SKM-1 treated with dmso at 0.1 percent for 144 hours (cell line): ENCODE results near the gene METAP1.
"Not testable (repeated sequence)": the region's sequence is repeated elsewhere in the genome, so short reads cannot be mapped to it uniquely, and the experiment has no call there.

Experiments used
- DNase-seq: peaks from one replicate; lab custom pipeline; 2025; ENCODE audit not compliant: unreplicated experiment; lab: John Stamatoyannopoulos, UW

The METAP1 gene

DNA sequence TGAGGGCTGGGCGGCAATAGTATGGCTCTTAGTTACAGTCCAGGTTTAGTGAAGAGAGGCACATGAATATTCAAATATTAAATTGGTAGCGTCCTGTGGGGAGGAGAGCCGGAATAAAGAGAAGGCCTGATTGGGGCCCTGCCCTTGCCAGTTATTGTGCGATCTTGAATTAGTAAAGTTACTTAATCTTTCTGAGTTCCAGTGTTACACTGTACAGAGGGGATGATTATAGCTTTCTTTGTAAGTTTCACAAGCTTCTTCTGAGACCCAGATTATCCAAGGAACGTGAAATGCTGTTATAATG lies 1.2 kb downstream of the METAP1 start:
- DNase-seq = no peak

DNA sequence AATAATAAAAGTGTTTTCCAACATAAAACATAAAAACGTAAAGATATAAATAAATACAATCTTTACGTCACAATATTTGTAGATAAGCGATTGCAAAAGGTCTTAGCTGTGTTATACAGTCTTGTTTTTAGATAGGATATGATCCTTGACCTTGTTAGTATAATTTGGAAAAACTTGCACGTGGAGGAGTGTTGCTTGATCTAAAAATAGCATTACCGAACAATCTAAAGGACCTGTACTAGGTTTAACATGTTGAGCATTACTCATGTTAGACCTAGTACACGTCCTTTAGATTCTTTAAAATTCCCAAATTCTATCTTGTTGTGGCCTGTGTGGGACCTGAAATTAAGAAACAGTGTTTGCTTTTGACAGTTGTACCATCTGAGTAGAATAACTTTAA lies 1.6 kb downstream of the METAP1 start:
- DNase-seq = no peak

DNA sequence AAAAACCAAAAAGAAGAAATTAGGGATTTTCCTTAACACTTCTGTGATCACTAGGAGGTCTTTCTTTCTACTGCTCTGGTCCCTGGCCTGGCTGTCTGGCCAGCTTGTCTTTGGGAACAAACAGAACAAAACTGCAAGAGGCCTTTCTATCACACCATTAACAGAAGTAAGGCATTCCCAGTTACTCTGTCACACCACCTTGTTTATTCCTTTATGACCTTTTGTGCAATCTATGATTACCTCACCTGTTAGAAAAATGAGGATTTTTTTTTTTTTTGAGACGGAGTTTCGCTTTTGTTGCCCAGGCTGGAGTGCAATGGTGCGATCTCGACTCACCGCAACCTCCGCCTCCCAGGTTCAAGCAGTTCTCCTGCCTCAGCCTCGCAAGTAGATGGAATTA lies 3.0 kb downstream of the METAP1 start:
- DNase-seq = no peak

DNA sequence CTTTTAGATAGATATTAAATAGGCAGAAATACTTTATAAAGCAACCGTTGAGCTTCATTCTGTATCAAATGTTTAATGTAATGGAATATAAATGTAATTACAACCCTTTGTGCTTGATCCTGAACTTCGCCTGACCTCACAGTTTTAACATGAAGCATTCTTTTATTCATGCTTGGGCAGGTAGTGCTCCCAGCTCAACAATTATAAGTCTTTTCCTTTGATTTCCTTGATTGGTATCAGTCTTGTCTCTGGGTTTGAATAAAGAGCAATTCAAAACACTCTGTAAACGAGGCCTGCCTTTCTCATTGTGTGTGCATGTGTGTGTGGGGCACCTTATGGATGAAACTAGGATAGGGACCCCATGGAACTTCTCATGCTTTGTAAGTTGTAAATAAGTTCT lies 6.8 kb downstream of the METAP1 start:
- DNase-seq = no peak

DNA sequence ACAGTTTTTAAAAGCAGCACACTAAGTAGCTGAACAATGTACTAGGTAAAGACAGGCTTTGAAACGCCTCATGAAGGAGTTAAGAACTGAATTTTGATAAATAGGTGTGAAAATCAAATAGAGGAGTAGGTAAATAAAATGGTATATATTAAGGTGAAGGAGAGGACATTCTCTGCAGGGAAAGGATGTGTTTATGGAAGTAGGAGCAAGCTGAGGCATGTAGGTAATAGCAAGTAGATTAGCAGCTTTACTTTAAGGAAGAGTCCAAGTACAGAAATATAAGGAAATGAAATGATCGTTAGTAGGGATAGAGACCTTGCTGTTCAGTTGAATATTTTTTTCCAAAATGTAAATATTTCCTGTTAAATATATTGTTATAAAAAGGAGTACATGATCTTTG lies 12.5 kb downstream of the METAP1 start:
- no peak for DNase-seq

DNA sequence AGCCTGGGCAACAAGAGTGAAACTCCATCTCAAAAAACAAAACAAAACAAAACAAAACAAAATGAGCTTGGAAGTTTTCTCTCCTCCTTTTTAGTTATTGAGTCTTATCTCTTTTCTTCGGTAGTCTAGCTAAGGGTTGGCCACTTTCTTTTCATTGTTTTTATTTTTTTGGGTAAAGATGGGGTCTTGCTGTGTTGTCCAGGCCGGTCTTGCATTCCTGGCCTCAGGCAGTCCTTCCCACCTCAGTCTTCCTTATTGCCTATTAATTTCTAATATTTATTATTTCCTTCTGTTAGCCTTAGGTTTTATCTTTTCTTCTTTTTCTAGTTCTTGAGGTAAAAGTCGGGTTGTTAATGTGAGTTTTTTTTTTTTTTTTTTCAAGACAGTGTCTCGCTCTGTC lies 16.4 kb downstream of the METAP1 start:
- DNase-seq = no peak

DNA sequence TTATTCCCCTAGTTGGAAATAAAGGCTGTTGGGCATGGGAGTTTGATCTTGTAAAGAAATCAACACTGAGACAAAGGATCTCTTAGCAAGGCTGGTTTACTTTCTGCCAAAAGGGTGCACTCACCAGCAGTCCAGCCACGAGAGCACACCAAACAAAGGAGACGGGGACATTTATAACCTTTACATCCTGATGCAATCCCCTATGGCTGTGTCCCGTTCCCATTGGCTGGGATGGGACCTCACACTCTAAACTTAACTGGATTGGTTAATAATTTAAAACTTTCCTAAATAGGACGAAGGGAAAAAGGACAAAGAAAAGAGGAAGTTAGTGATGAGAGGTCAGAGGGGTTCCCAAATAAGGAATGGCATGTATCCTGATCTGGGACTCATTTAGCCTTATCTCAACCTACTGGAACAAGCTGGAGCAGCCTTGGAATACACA lies 17.9 kb downstream of the METAP1 start:
- no peak for DNase-seq

DNA sequence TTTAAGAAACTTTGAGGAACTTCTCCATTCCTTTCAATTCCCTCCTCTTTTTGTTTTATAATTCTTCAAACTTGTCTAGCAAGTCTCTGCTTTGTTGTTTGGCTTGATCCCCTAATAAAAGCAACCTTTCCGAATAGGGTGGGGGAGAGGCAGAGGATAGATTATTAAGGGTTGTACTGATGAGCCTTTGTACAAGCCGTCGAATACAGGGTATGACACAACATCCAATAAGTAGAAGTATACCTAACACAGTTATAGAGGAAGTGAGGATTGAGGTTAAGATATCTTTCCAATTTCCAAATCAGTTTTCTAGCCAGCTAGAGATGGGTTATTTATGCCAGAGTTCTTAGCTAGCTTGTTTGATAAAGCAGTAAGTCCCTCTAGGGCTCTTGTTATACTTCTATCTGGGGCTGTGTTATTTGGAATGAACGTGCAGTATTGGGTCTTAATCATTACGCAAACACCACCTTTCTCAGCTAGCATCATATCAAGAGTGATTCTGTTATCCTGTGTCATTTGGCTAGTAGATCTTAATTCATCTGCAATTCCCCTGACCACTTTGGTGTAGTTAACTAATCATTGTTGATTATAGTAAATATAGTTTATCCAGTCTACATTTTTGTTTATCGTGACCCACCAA lies 18.5 kb downstream of the METAP1 start:
- no peak for DNase-seq

DNA sequence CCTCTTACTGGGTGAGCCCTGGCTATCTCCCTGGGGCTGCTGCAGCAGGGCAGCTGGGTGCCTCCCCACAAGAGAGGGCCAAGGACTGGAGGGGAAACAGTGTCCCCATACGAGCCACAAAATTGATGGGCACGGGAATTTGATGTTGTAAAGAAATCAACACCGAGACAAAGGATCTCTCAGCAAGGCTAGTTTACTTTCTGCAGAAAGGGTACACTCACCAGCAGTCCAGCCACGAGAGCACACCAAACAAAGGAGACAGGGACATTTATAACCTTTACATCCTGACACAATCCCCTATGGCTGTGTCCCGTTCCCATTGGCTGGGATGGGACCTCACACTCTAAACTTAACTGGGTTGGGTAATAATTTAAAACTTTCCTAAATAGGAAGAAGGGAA lies 25.9 kb downstream of the METAP1 start:
- no peak for DNase-seq

DNA sequence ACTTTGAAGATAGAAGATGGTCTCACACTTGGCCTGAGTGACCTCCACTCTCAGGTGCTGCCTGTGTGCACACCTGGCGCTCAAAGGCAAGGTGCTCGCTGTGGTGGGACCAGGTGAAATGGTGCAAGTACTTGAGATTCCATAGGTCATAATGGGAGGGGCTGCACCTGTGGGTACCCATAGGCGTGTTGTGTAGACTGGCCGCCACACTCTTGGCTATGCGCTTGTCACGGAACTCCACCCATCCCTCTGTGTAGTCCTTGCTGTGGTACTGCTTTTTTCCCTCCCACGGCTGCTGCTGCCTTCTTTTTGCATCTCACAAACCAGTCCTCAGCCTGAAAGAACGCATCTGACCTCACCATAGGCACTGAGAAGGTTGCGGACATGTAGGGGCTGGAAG lies 27.0 kb downstream of the METAP1 start:
- DNase-seq = no peak

DNA sequence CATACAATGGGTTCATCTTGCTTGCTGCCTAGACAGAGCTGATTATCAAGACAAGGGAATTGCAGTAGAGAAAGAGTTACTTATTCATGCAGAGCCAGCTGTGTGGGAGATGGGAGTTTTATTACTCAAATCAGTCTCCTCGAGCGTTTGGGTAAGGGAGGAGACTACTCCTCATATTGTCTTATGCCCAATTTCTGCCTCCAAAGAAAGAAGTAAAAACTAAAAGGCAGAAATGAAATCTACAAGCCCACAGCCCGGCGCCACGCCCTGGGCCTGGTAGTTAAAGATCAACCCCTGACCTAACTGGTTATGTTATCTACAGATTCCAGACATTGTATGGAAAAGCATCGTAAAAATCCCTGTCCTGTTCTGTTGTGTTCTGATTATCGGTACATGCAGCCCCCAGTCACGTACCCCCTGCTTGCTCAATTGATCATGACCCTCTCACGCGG lies 28.3 kb downstream of the METAP1 start:
- not testable (repeated sequence) for DNase-seq

DNA sequence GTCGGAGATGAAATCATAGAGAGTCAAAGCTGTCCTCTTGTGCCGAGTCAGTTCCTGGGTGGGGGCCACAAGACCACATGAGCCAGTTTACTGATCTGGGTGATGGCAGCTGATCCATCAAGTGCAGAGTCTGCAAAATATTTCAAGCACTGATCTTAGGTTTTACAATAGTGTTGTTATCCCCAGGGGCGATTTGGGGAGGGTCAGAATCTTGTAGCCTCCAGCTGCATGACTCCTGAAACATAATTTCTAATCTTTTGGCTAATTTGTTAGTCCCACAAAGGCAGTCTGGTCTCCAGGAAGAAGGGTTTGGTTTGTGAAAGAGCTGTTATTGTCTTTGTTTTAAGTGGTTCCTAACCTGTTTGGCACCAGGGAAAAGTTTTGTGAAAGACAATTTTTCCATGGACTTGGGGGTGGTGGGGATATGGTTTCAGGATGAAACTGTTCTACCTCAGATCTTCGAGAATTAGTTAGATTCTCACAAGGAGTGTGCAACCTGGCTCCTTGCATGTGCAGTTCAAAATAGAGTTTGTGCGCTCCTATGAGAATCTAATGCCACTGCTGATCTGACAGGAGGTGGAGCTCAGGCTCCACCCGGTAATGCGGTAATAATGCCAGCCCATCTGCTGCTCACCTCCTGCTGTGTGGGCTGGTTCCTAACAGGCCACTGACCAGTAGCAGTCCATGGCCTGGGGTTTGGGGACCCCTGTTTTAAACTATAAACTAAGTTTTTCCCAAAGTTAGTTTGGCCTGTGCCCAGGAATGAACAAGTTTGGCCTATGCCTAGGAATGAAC lies 29.2 kb downstream of the METAP1 start:
- DNase-seq = no peak

DNA sequence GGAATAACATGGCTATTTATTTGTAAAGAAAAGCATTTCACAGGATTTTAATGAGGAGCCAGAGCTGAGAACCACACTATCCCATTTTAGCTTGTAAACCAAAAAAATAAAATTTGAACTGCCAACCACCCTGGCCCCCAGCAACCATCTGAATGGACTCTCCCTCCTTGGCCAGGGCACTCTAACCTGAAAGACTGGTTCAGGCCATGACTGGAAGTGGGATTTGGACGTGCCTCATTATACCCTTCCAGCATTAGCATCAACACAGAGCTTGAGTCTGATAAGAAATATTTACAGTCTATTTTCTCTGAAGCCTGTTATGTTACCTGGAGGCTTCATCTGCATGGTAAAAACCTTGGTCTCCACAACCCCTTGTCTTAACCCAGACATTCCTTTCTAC lies 30.0 kb downstream of the METAP1 start:
- no peak for DNase-seq

DNA sequence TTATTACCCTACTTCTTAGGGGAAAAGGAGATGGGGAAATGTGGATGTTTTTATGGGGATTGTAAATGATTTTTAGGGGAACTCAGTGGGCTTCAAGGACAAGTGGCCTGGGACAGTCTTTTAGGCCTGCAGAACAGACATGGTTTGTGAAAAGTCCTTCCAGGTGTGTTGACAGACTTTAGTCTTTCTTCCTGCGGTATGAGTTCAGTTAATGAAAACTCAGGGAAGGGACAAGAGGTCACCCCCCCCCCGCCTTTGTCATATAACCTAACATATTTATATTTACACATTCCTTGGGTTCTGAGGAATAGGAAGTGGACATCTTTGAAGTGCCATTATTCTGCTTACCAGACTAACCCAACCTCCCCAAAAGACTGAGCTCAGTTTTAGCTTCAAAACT lies 31.8 kb downstream of the METAP1 start:
- no peak for DNase-seq

DNA sequence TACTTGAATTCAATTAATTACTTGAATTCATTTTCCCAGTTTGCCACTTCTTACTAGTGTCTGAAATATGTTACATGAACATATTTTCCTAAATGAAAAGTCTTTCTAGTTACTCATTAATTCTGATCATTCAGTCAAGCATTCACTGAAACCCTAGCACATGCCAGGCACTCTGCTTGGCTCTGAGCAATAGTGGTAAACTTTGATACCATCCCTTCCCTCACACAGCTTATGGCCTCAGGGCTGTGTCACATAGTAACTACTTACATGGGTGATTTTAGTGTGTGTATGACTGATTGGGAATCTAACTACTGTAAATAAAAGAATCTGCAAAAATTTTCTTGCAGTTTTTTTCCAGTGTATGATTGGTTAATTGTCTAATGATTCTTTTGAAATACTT lies 32.7 kb downstream of the METAP1 start:
- DNase-seq = no peak

DNA sequence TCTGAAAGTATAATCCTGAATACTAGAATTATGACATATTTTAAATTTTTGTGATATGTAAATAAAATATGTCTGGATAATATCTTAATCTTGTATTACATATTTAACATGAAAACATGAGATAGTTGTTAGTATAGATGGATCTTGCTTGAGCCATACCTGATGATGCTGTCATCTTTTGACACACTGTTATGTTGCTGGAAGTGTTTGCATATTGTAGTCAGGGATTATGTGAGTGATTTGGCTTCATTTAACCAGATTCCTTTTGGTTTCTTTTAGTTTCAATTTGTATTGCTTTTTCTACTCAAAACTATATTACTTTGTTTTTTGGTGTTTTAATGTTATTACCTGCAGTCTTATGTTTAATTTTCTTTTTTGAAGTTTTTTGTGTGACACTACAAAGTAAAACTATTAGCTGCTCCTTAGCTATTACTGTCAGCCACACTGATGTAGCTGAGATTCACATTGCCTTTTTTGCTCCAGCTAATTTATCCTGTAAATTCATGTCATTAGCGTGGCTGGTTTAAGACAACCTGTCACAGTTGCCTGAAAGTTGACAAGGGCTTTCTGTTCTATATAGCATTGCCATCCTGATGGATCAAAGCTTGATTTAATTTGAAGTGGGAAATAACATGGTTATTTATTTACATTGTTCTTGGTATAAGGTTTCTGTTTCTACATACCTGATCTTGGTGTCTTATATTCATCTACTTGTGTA lies 33.7 kb downstream of the METAP1 start:
- no peak for DNase-seq

DNA sequence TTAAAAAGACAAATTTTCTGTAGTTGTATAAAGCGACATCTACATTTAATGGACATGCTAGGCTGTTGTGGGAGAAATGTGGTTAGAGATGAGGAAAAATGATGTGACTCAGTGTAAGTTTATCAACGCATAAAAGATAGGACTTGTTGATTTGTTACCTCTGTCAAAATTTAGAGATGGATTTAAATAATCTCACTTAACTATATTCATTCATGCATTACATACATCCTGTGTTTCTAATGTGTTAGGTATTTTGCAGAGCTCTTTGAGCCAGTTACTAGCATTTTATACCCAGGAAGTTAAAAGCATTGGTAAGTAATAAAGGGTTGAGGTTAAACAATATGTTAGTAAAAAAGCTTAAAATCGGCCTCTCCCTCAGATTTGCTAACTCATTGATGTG lies 34.3 kb downstream of the METAP1 start:
- no peak for DNase-seq

DNA sequence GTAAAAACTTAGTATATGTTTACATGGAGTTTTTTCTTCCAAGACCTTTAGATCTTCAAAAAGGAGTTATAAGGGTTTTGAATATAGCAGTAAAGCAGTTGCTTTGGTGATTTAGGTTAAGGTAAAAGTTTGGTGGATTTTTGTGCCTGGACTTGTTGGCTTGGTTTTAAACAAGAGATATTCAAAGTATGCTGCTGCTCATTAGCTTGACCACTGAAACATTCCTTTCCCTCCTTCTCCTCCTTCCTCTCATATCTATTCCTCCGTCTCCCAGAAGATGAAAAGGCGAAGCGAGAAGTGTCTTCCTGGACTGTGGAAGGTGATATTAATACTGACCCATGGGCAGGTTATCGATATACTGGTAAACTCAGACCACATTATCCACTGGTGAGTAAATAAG lies 38.4 kb downstream of the METAP1 start:
- DNase-seq = no peak

DNA sequence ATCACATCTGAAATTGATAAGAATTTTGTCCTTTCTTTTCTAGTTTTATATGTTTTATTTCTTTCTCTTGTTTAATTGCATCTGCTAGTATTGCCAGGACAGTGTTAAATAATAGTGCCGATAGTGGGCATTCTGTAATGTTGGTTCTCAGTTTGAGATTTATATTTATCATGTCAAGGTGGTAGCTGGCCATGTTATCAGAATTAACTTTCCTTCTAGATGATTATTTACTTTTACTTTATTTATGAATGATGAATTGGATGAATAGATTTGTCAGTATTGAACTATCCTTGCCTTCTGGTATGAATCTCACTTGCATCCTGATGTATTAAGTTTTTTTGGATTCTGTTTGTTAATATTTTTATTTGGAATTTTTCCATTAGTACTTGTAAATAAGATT lies 42.7 kb downstream of the METAP1 start:
- DNase-seq = no peak

DNA sequence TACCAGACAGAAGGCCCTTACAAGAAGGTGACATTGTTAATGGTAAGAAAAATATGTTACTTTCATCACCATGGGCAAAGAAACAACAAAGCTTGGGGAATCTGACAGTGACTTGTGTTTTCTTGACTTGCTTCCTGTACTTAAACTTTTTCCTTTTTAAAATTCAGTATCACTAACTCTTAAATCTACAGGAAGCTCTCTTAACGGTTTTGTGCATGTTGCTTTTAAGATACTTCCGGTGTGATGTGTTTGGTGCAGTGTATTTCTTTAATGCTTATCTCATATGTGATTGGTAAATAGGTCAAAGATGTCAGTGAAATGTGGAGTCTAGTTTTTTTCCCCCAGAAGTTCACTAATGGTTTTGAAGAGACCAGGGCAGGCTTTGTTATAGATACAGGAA lies 47.8 kb downstream of the METAP1 start:
- DNase-seq = no peak

DNA sequence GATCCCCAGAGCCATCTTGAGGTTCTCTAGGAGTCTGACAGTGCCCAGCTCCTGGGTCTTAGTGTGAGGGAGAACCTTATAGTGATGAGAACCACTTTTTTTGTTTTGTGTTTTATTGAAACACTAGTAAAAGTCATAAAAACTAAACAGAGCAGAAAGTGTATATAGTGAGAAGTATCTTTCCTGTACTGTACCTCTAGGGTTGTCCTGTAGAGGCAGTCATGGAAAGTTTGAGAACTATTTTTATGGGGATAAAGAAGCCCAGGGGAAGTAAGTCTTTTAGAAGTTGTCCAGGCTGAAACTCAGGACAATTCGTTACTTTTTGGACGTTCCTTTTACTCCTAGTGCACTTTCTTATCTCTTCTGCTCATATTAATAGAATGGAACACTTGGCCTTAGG lies 52.2 kb downstream of the METAP1 start:
- no peak for DNase-seq

DNA sequence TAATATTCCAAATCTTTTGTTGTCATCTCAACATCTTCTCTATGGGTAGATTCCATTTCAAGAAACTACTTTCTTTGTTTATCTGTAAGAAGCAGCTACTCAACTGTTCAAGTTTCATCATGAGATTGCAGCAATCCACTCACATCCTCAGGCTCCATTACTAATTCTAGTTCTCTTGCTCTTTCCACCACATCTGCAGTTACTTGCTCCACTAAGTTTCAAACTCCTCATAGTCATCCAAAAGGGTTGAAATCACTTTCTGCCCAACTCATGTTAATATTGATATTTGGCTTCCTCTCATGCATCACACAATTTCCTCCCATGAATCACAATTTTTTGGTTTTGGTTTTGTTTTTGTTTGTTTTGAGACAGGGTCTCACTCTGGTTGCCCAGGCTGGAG lies 57.4 kb downstream of the METAP1 start:
- no peak for DNase-seq
